HepG2 (cell line): ENCODE results near the gene SPHK2. TPM values are rescaled to one million over a fixed set of nuclear protein-coding genes. Genes with fewer than 3 reads are reported as not detected.

Experiments
- ATAC-seq: fragments of 200-7000 bp; cut with Tn5 transposase; 3 replicates; pipeline ENCODE4 v1.9.1; 2020; ENCODE audit warnings: mild to moderate bottlenecking, moderate library complexity
- BruUV-seq: library from RNA; stranded (reverse); fragments of 400-500 nt; replicated peaks from 2 replicates; lab custom pipeline; 2021; lab: Mats Ljungman, UMichigan
- CTCF ChIA-PET: fragments of 300-600 bp; formaldehyde crosslinking; extraction: SDS; loops from one replicate; lab custom pipeline; 2021; ENCODE audit warnings: low total read pairs, inconsistent platforms, low intra/inter-chr PET ratio; lab: Yijun Ruan, JAX
- POLR2A ChIA-PET: fragments of 350-600 bp; sonication (Branson Sonifier 250); formaldehyde crosslinking; loops from one replicate; lab custom pipeline; 2020; ENCODE audit warnings: antibody characterized with exemption, inconsistent platforms; lab: Yijun Ruan, JAX
- DNase-seq: peaks from one replicate; pipeline ENCODE4 v3.0.0-alpha.2; 2015; ENCODE audit warnings: low spot score
- FAIRE-seq: peaks from 3 replicates; lab custom pipeline; 2011; peaks lifted over from hg19 to GRCh38; lab: Jason Lieb, UNC
- H2AFZ ChIP-seq: one replicate; pipeline ENCODE4 v1.6.1; 2011; ENCODE audit warnings: low read length, inconsistent platforms
- H3K27ac ChIP-seq: fragments of 300-600 bp; 3 replicates; pipeline ENCODE4 v1.8.0; 2011; ENCODE audit warnings: mixed run types, mild to moderate bottlenecking, mixed read lengths, low read length, inconsistent platforms; ENCODE audit not compliant: insufficient read depth; ENCODE audit errors: extremely low read length
- H3K27me3 ChIP-seq, 2 experiments: fragments of 200-600 bp in 1 of 2; 2 replicates in 1 of 2; 3 replicates in 1 of 2; pipeline versions ENCODE4 v1.6.0 to v1.8.0; 2011; ENCODE audit warnings: low read length in 2 of 2, mild to moderate bottlenecking in 2 of 2, moderate library complexity in 2 of 2, inconsistent platforms in 1 of 2; ENCODE audit not compliant: insufficient read depth in 2 of 2, control insufficient read depth in 1 of 2
- H3K36me3 ChIP-seq, 2 experiments: fragments of 200-600 bp in 1 of 2; replicated peaks in 1 of 2; 2 replicates in 1 of 2; 3 replicates in 1 of 2; pipeline versions ENCODE4 v1.5.1 to v1.8.0; 2011; ENCODE audit warnings: low read length in 2 of 2, inconsistent platforms in 1 of 2; ENCODE audit not compliant: insufficient read depth in 2 of 2, control insufficient read depth in 1 of 2
- H3K4me1 ChIP-seq: 2 replicates; pipeline ENCODE4 v1.5.1; 2012; ENCODE audit warnings: low read length, inconsistent platforms; ENCODE audit not compliant: insufficient read depth
- H3K4me2 ChIP-seq: 2 replicates; pipeline ENCODE4 v1.6.0; 2011; ENCODE audit warnings: low read depth, low read length, inconsistent platforms
- H3K4me3 ChIP-seq, 3 experiments: fragments of 200-600 bp in 1 of 3; sonication (generic), shearing (Covaris generic) in 1 of 3; replicated peaks in 1 of 3; 2 replicates each; pipeline ENCODE4 v1.5.1; 2011 to 2016; ENCODE audit warnings: low read length in 3 of 3, inconsistent platforms in 2 of 3, low read depth in 2 of 3, mild to moderate bottlenecking in 2 of 3, control low read depth in 1 of 3, mixed read lengths in 1 of 3; ENCODE audit not compliant: insufficient read depth in 1 of 3
- H3K79me2 ChIP-seq: one replicate; pipeline ENCODE4 v1.6.1; 2011; ENCODE audit warnings: low read length, inconsistent platforms; ENCODE audit not compliant: insufficient read depth
- H3K9ac ChIP-seq: 2 replicates; pipeline ENCODE4 v1.6.0; 2011; ENCODE audit warnings: mild to moderate bottlenecking, low read depth, low read length, inconsistent platforms; ENCODE audit not compliant: insufficient read depth
- H3K9me3 ChIP-seq: 2 replicates; pipeline ENCODE4 v1.5.1; 2012; ENCODE audit warnings: mild to moderate bottlenecking, low read length
- H4K20me1 ChIP-seq: 2 replicates; pipeline ENCODE4 v1.6.0; 2011; ENCODE audit warnings: inconsistent platforms, mild to moderate bottlenecking, low read length, moderate library complexity; ENCODE audit not compliant: insufficient read depth
- ARID2 ChIP-seq: sonication (generic); formaldehyde crosslinking; IDR thresholded peaks from 2 replicates; pipeline ENCODE4 v1.8.1; 2022; ENCODE audit warnings: mild to moderate bottlenecking, missing genetic modification reagents, borderline replicate concordance
- BORCS8-MEF2B ChIP-seq: sonication (generic); formaldehyde crosslinking; IDR thresholded peaks from 2 replicates; pipeline ENCODE4 v1.8.0; 2022; ENCODE audit warnings: mild to moderate bottlenecking, missing genetic modification reagents
- CC2D1A ChIP-seq: sonication (generic); formaldehyde crosslinking; IDR thresholded peaks from 2 replicates; pipeline ENCODE4 v1.8.1; 2023; ENCODE audit warnings: mild to moderate bottlenecking, missing genetic modification reagents
- ELF1 ChIP-seq: sonication (generic); formaldehyde crosslinking; IDR thresholded peaks from 2 replicates; pipeline ENCODE4 v1.4.0; 2020; ENCODE audit warnings: missing genetic modification reagents
- PCBP1 ChIP-seq: fragments of 200-400 bp; formaldehyde crosslinking; IDR thresholded peaks from 2 replicates; pipeline ENCODE4 v1.6.1; 2017; ENCODE audit warnings: mild to moderate bottlenecking, low read depth, low read length, borderline replicate concordance
- POGZ ChIP-seq: sonication (generic); formaldehyde crosslinking; IDR thresholded peaks from 2 replicates; pipeline ENCODE4 v1.4.0; 2020; ENCODE audit warnings: mild to moderate bottlenecking, missing genetic modification reagents
- PPARG ChIP-seq: conservative IDR thresholded peaks from 2 replicates; pipeline ENCODE4 v1.6.1; 2016; ENCODE audit warnings: missing biosample characterization, missing genetic modification reagents
- SMARCE1 ChIP-seq: fragments of 450-650 bp; IDR thresholded peaks from 2 replicates; pipeline ENCODE4 v1.6.1; 2017; ENCODE audit warnings: borderline replicate concordance
- TRIM24 ChIP-seq: sonication (generic); formaldehyde crosslinking; IDR thresholded peaks from 2 replicates; pipeline ENCODE4 v1.8.0; 2022; ENCODE audit warnings: mild to moderate bottlenecking, missing genetic modification reagents
- ZFP36L1 ChIP-seq: sonication (generic); formaldehyde crosslinking; IDR thresholded peaks from 2 replicates; pipeline ENCODE4 v1.8.0; 2022; ENCODE audit warnings: mild to moderate bottlenecking, missing genetic modification reagents, moderate library complexity
- ZFY ChIP-seq: sonication (generic); formaldehyde crosslinking; IDR thresholded peaks from 2 replicates; pipeline ENCODE4 v1.4.0; 2020; ENCODE audit warnings: missing genetic modification reagents
- ZNF781 ChIP-seq: sonication (generic); formaldehyde crosslinking; IDR thresholded peaks from 2 replicates; pipeline ENCODE4 v1.5.1; 2020; ENCODE audit warnings: borderline replicate concordance, mild to moderate bottlenecking, missing genetic modification reagents; ENCODE audit errors: not compliant biosample characterization
- ZSCAN20 ChIP-seq: sonication (generic); formaldehyde crosslinking; IDR thresholded peaks from 2 replicates; pipeline ENCODE4 v1.4.0; 2020; ENCODE audit warnings: missing genetic modification reagents, mild to moderate bottlenecking, borderline replicate concordance
- WGBS: methylation state at CpG from one replicate; pipeline ENCODE4 v1.1.6; 2017; ENCODE audit warnings: low lambda C conversion rate; 5-methylcytosine and 5-hydroxymethylcytosine counted together
- in situ Hi-C: cut with HindIII; loops from 2 replicates; pipeline ENCODE4 v1.10.0; 2017; ENCODE audit warnings: low pct_unique_long_range_greater_than_20kb; ENCODE audit not compliant: extremely low pct_ligation_motif_present
- intact Hi-C: fragments of 100-400 bp; cut with micrococcal nuclease; formaldehyde crosslinking; loops from one replicate; pipeline ENCODE4 v1.10.0; 2022; ENCODE audit not compliant: unreplicated experiment
- polyA plus RNA-seq, 8 experiments: library from polyadenylated mRNA; depleted of rRNA in 3 of 8; stranded (reverse) in 7 of 8; unstranded in 1 of 8; fragments of >200 nt; fragmentation: Illumina TruSeq in 4 of 8; extraction: Trizol in 4 of 8; gene quantifications; 2 replicates each; pipeline versions ENCODE4 v1.2.1 to v1.2.3, GENCODE V29; 2011 to 2016; ENCODE audit warnings: low read depth in 4 of 8, missing spikeins in 1 of 8, mixed read lengths in 1 of 8; ENCODE audit not compliant: insufficient read depth in 1 of 8
- total RNA-seq, 5 experiments: library from RNA; depleted of rRNA; stranded (reverse); fragments of >200 nt; fragmentation: Illumina TruSeq; extraction: Trizol; gene quantifications; 2 replicates each; pipeline ENCODE4 v1.2.3, GENCODE V29; 2016; ENCODE audit warnings: low read depth in 1 of 5
- TF ChIP-seq, protein P1 (sequence below): IDR thresholded peaks from 2 replicates; pipeline ENCODE4 v1.6.1; 2016; ENCODE audit warnings: missing compliant biosample characterization, missing genetic modification reagents, borderline replicate concordance
- TF ChIP-seq, protein P2 (sequence below): sonication (generic); formaldehyde crosslinking; IDR thresholded peaks from 2 replicates; pipeline ENCODE4 v1.5.0; 2020; ENCODE audit warnings: missing genetic modification reagents
- TF ChIP-seq, protein P3 (sequence below): sonication (generic); formaldehyde crosslinking; IDR thresholded peaks from 2 replicates; pipeline ENCODE4 v1.8.0; 2022; ENCODE audit warnings: mild to moderate bottlenecking, missing genetic modification reagents
- TF ChIP-seq, protein P4 (sequence below): sonication (generic); formaldehyde crosslinking; IDR thresholded peaks from 2 replicates; pipeline ENCODE4 v1.4.0; 2020; ENCODE audit warnings: missing genetic modification reagents
- TF ChIP-seq, protein P5 (sequence below): sonication (generic); formaldehyde crosslinking; IDR thresholded peaks from 2 replicates; pipeline ENCODE4 v1.8.1; 2023; ENCODE audit warnings: mild to moderate bottlenecking, missing genetic modification reagents
- TF ChIP-seq, protein P6 (sequence below): sonication (generic); formaldehyde crosslinking; IDR thresholded peaks from 2 replicates; pipeline ENCODE4 v1.4.0; 2020; ENCODE audit warnings: mild to moderate bottlenecking, missing genetic modification reagents

SPHK2 gene
- total and polyA plus RNA-seq, 2 of the 13 experiments (the other 11 are each of a cell fraction or from before 2014, with no cell fraction given), result 2.9 to 14.4 TPM

DNA sequence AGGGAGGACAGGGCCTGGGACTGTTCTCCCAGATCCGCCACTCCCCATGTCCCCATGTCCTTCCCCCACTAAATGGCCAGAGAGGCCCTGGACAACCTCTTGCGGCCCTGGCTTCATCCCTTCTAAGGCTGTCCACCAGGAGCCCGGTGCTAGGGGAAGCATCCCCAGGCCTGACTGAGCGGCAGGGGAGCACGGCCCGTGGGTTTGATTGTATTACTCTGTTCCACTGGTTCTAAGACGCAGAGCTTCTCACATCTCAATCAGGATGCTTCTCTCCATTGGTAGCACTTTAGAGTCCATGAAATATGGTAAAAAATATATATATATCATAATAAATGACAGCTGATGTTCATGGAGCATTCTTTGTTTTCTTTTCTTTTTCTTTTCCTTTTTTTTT is 11.9 kb upstream of the SPHK2 start:
- FAIRE-seq, result no peak
- no TSS peak for BruUV-seq
- TF ChIP-seq, protein P1, sequence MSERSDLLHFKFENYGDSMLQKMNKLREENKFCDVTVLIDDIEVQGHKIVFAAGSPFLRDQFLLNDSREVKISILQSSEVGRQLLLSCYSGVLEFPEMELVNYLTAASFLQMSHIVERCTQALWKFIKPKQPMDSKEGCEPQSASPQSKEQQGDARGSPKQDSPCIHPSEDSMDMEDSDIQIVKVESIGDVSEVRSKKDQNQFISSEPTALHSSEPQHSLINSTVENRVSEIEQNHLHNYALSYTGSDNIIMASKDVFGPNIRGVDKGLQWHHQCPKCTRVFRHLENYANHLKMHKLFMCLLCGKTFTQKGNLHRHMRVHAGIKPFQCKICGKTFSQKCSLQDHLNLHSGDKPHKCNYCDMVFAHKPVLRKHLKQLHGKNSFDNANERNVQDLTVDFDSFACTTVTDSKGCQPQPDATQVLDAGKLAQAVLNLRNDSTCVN (CRISPR knock-in tag), result no peak
- TF ChIP-seq, protein P2, sequence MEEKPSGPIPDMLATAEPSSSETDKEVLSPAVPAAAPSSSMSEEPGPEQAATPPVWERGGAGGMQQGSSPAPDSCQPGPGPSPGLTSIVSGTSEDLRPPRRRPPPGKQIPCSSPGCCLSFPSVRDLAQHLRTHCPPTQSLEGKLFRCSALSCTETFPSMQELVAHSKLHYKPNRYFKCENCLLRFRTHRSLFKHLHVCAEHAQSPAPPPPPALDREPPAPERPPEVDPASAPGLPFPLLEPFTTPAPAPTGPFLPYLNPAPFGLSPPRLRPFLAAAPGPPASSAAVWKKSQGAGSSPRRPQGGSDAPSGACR (CRISPR knock-in tag), result no peak
- TF ChIP-seq ZFY (CRISPR knock-in tag) (no peak), ZNF781 (CRISPR knock-in tag) (no peak), BORCS8-MEF2B (CRISPR knock-in tag) (no peak), CC2D1A (CRISPR knock-in tag) (no peak), PPARG (CRISPR knock-in tag) (no peak), ZFP36L1 (CRISPR knock-in tag) (no peak), PCBP1 (no peak), TRIM24 (no peak), POGZ (CRISPR knock-in tag) (no peak), SMARCE1 (no peak), ELF1 (no peak), ARID2 (CRISPR knock-in tag) (no peak), ZSCAN20 (CRISPR knock-in tag) (no peak)
- TF ChIP-seq, protein P3, sequence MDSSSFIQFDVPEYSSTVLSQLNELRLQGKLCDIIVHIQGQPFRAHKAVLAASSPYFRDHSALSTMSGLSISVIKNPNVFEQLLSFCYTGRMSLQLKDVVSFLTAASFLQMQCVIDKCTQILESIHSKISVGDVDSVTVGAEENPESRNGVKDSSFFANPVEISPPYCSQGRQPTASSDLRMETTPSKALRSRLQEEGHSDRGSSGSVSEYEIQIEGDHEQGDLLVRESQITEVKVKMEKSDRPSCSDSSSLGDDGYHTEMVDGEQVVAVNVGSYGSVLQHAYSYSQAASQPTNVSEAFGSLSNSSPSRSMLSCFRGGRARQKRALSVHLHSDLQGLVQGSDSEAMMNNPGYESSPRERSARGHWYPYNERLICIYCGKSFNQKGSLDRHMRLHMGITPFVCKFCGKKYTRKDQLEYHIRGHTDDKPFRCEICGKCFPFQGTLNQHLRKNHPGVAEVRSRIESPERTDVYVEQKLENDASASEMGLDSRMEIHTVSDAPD (CRISPR knock-in tag), result no peak
- TF ChIP-seq, protein P4, sequence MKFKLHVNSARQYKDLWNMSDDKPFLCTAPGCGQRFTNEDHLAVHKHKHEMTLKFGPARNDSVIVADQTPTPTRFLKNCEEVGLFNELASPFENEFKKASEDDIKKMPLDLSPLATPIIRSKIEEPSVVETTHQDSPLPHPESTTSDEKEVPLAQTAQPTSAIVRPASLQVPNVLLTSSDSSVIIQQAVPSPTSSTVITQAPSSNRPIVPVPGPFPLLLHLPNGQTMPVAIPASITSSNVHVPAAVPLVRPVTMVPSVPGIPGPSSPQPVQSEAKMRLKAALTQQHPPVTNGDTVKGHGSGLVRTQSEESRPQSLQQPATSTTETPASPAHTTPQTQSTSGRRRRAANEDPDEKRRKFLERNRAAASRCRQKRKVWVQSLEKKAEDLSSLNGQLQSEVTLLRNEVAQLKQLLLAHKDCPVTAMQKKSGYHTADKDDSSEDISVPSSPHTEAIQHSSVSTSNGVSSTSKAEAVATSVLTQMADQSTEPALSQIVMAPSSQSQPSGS (CRISPR knock-in tag), result no peak
- TF ChIP-seq, protein P5, sequence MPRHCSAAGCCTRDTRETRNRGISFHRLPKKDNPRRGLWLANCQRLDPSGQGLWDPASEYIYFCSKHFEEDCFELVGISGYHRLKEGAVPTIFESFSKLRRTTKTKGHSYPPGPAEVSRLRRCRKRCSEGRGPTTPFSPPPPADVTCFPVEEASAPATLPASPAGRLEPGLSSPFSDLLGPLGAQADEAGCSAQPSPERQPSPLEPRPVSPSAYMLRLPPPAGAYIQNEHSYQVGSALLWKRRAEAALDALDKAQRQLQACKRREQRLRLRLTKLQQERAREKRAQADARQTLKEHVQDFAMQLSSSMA (CRISPR knock-in tag), result no peak
- TF ChIP-seq, protein P6, sequence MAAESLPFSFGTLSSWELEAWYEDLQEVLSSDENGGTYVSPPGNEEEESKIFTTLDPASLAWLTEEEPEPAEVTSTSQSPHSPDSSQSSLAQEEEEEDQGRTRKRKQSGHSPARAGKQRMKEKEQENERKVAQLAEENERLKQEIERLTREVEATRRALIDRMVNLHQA (CRISPR knock-in tag), result no peak
- Histone ChIP-seq H3K4me2 (no peak overlapping the region), H3K9me3 (no peaks in the 10 kb centered on the region), H3K27ac (no peak overlapping the region), H2AFZ (no peak overlapping the region), H3K79me2 (no peaks in the 10 kb centered on the region), H3K27me3 (no peaks in the 10 kb centered on the region; a peak in 1 of 5 replicates), H3K36me3 (no peaks in the 10 kb centered on the region), H3K9ac (no peak overlapping the region), H3K4me3 (0 out of 6 replicates have a peak overlapping the region, but pooled peaks of 1 of the 3 experiments have one; percentile 8), H3K4me1 (peaks cover 21% of the 10 kb centered on the region), H4K20me1 (no peaks in the 10 kb centered on the region)
- peak; percentile 8; the same call in 1 of the 3 replicates for ATAC-seq
- ChIA-PET CTCF (interaction anchor here (2.1 kb wide), 1 partner anchor 18 kb away, joined by 10 read pairs; no protein-coding TSS in a partner anchor), POLR2A (interaction anchor here (1.2 kb wide), 1 partner anchor 12 kb away, joined by 5 read pairs; the partner anchor contains the start of genes RPL18 and SPHK2)
- DNase-seq, result no peak
- intact Hi-C loops (no loop called here), in situ Hi-C loops (no loop called here)
- 70% methylated on average over 1 of the region's 7 CpGs for WGBS
